HL-60 (cell line): Measurements from ENCODE around the gene ZBTB8A.

Experiments used
- DNase-seq, 2 experiments: peaks; one replicate each; pipeline ENCODE4 v3.0.0-alpha.2; 2010 to 2020; ENCODE audit warnings: low read depth in 1 of 2, low spot score in 1 of 2
- H3K27ac ChIP-seq: fragments of 250-450 bp; sonication (Bioruptor Pico); replicated peaks from 2 replicates; pipeline ENCODE4 v1.5.1; 2020; ENCODE audit warnings: mild to moderate bottlenecking, moderate library complexity
- H3K27me3 ChIP-seq: fragments of 250-450 bp; sonication (Bioruptor Pico); 2 replicates; pipeline ENCODE4 v1.5.1; 2021; ENCODE audit warnings: mild to moderate bottlenecking, moderate library complexity; ENCODE audit not compliant: insufficient read depth, poor library complexity, severe bottlenecking
- H3K4me3 ChIP-seq: replicated peaks from 2 replicates; pipeline ENCODE4 v1.5.1; 2011; ENCODE audit warnings: mild to moderate bottlenecking, control low read depth, low read length; ENCODE audit not compliant: insufficient read depth
- CTCF ChIP-seq: IDR thresholded peaks from one replicate; pipeline ENCODE4 v1.5.1; 2011; ENCODE audit warnings: low read length, control low read depth, inconsistent platforms; ENCODE audit not compliant: insufficient read depth
- GABPA ChIP-seq: IDR thresholded peaks from 2 replicates; pipeline ENCODE4 v1.6.1; 2012; ENCODE audit warnings: low read depth
- POLR2AphosphoS5 ChIP-seq: IDR thresholded peaks from 2 replicates; pipeline ENCODE4 v1.6.1; 2012; ENCODE audit warnings: low read depth
- REST ChIP-seq: IDR thresholded peaks from 2 replicates; pipeline ENCODE4 v1.6.1; 2012; ENCODE audit warnings: low read depth; ENCODE audit not compliant: insufficient replicate concordance
- SPI1 ChIP-seq: IDR thresholded peaks from 2 replicates; pipeline ENCODE4 v1.6.1; 2012; ENCODE audit warnings: low read depth, mild to moderate bottlenecking, borderline replicate concordance

Gene ZBTB8A

GRCh38 chr1:32622205-32622604, 83.0 kb downstream of the ZBTB8A start:
- Histone ChIP-seq H3K27me3 (no peaks in the 10 kb centered on the region), H3K4me3 (no peak overlapping the region), H3K27ac (no peak overlapping the region)
- TF ChIP-seq CTCF (no peak), REST (no peak), GABPA (no peak), POLR2AphosphoS5 (no peak), SPI1 (no peak)
- DNase-seq, result no peak

GRCh38 chr1:32622806-32623681, 83.8 kb downstream of the ZBTB8A start:
- Histone ChIP-seq H3K4me3 (no peak overlapping the region), H3K27ac (no peak overlapping the region), H3K27me3 (no peaks in the 10 kb centered on the region)
- TF ChIP-seq POLR2AphosphoS5 (no peak), REST (no peak), CTCF (no peak), GABPA (no peak), SPI1 (no peak)
- peak in 1 of 2 experiments; percentile 16 for DNase-seq

GRCh38 chr1:32623775-32624174, 84.5 kb downstream of the ZBTB8A start:
- TF ChIP-seq POLR2AphosphoS5 (no peak), CTCF (no peak), REST (no peak), SPI1 (no peak), GABPA (no peak)
- Histone ChIP-seq H3K27ac (no peak overlapping the region), H3K4me3 (no peak overlapping the region), H3K27me3 (no peaks in the 10 kb centered on the region)
- no peak for DNase-seq
